ENCODE results near the gene SMPD1. TPM values are rescaled to one million over a fixed set of nuclear protein-coding genes. Genes with fewer than 3 reads are reported as not detected.
A peak's percentile ranks its signal among the peaks of the same experiment; 100 is the strongest.

SMPD1 gene
- polyA plus RNA-seq, 5 donors: 18.7 to 28.7 (median 22.0) TPM

- DNase-seq: no peak
These were observed 21.3 kb downstream of the SMPD1 start for GRCh38 chr11:6411594-6412031.

GRCh38 chr11:6413791-6414201, 23.5 kb downstream of the SMPD1 start:
- DNase-seq: no peak

DNA sequence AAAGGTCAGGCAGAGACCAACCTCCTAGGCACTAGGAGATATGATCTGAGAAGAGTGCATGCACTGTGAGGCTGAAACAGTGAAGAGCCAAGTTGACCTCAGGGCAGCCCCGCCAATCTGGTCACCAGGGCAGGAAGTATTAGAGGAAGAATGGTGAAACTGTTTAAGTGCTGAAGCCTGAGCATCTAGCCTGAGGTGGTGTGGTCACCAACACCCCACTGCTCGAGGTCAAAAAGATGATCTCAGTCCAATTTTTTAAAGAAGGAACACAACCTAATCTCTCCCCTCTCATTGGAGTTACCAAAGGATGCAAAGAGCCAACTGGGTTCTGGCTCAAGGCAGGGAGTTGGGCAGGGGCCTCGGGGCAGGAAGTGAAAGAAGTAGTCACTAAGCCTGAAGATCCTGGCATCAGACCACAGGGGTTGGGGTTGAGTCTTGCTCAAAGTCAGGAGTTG, 24.6 kb downstream of the SMPD1 start:
- DNase-seq: no peak

DNA sequence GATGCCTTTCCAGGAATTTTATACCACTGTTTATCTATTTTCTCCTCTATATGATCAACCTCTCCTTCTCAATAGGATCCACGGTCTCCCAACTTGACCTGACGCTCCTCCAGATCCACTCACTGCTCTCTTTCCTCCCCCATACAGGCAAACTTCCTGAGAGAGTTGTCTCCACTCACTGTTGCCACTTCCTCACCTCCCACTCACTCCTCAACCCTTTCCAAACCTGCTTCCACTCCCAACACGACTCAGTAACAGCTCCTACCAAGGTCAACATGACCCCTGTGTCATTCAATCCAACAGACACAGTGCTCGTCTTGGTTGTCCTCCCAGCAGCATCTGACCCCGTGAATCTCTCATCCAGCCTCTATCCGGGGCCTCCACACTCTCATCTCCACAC, 25.5 kb downstream of the SMPD1 start:
- no peak for DNase-seq

DNA sequence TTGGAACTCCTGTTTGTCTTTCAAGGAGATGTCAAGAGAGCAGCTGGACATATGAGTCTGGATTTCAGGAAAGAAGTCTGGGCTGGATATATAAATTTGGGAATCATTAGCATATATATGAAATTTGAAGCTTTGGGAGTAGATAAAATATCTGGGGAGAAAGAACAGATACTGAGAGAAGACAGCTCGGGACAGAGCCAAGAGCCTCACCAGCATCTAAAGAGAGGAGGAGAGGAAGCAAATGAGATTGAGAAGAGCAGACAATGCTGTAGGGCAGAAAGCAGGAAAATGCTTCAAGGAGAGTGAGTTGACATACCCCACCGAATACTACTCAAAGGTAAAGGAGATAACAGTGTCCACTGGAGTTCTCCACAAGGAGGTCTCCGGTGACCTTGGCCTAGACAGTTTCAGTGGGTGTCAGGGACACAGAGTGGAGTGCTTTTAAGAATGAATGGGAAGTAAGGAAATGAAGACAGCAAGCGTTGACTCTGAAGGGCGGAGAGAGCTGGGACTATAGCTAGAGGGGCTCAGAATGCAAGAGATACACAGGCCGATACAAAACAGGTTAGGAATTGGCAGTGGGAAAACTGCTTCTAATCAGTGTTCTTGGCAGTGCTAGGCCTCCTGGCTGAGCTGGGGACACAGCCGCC, 27.8 kb downstream of the SMPD1 start:
- DNase-seq: no peak

DNA sequence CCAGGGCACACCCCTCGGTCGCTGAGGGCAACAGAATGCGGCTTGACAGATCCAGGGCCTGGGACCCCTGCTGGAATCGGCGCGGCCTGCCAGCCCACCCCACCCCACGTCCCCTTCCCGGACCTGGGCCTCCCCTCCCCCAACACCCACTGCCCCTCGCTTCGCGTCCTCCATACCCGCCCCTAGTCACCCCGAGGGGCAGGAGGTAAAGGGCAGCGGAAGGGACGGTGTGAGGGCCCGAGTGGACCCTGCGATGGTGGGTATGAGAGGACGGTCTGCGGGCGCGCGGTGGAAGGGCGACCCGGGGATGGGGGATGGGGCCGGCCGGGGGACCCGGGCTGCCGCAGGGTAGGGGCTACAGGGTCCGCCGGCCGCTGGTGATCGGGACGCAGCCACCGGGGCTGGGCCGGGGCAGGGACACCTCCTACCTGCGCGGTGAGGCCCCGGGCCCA, 28.3 kb downstream of the SMPD1 start:
- peak in 1 of 2 donors; percentile 12 for DNase-seq

GRCh38 chr11:6419009-6419631, 28.8 kb downstream of the SMPD1 start, which contains the start of gene APBB1:
Gene APBB1, minus strand, starts transcription at chr11:6419094. Its CDS starts 7,747 bp downstream, at chr11:6411347.
- peak; percentile 76 to 77 for DNase-seq

DNA sequence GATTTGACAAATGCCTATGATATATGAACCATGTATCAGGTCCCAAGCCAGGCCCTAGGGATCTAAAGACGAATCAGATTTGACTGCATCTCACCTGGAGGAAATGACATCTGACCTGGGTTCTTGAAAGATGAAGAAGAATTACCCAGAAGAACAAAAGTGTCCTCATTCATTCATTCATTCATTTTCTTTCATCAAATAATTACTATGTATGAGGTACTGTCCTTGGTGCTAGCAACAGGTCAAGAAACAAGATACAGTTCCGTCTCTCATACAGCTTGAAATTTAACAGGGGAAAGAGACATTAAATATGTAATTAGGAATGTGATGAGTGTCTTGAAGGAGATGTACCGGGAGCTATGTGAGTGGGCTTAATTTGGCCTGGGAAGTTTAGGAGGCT, 30.4 kb downstream of the SMPD1 start:
- DNase-seq: no peak

GRCh38 chr11:6427516-6427915, 37.2 kb downstream of the SMPD1 start:
- no peak for DNase-seq

DNA sequence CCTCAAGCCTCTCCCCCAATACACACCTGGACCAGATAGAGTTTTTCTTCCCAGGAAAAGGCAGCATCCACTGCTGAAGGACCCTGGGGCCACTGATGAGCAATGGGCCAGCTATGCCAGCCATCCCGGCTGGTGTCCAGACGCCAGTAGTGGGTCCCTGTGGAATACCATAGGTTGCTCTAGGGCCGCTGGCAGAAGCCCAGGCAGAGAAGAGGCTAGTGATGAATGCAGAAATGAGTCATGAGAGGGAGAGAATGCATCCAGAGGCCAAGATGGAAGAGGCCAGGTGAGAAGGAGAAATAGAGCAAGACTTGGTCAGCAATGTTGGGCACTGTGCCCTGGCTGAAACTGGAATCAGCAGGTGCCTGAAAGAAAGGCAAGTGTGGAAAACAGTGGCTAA, 41.6 kb downstream of the SMPD1 start:
- no peak for DNase-seq

- no peak for DNase-seq
These were observed 43.9 kb downstream of the SMPD1 start for GRCh38 chr11:6433998-6434660.

GRCh38 chr11:6437423-6437822, 47.1 kb downstream of the SMPD1 start:
- DNase-seq: no peak

DNA sequence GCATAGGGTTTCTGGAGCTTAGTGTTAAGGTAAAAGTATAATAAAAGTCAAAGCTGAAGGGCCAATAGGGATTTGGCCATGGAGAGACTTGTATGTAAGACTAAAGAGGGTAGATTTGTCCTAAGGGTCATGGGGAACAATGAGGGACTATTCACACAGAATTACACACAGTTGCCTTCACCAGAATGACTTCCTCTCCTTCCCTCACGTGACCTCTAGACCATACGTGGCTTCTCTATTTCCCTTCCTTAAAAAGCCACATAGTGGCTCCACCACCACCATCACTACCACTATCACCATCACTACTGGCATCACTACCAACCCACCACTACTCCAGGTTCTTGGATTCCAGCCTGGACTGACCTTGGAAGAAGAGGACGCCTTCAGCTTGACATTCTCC, 47.7 kb downstream of the SMPD1 start:
- DNase-seq: no peak

DNA sequence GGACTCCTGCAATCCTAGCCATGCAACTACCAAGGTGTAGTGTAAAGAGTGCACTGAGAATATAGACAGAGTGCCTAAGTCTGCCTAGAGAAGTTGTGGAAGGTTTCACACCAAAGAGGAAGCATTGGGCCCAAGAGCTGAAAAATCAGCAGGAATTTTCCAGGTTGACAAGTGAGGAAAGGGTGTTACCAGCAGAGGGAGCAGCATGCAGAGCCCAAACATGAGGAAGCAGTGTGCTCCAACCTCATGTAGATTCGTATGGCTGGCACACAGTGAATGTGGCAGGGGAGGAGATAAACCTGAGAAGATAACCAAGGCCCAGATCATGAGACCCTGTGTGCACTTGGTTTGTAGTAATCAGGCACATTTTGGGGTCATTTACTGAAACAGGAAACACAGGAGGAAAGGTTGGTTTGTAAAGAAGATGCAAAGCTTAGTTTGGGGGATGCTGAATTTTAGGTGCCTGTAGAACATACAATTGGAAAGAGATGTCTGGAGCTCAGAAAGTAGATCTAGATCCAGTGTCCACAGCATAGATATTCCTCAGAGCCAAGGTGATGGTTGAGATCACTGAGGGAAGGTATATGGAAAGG, 48.8 kb downstream of the SMPD1 start:
- peak; percentile 11 to 23 for DNase-seq

- DNase-seq: no peak
These were observed 50.7 kb downstream of the SMPD1 start, which contains the start of gene HPX for GRCh38 chr11:6440906-6441358. Gene HPX, minus strand, starts transcription at chr11:6440987. Its CDS starts 24 bp downstream, at chr11:6440963.

- DNase-seq: no peak
These were observed 52.2 kb downstream of the SMPD1 start for GRCh38 chr11:6442441-6442840.

DNA sequence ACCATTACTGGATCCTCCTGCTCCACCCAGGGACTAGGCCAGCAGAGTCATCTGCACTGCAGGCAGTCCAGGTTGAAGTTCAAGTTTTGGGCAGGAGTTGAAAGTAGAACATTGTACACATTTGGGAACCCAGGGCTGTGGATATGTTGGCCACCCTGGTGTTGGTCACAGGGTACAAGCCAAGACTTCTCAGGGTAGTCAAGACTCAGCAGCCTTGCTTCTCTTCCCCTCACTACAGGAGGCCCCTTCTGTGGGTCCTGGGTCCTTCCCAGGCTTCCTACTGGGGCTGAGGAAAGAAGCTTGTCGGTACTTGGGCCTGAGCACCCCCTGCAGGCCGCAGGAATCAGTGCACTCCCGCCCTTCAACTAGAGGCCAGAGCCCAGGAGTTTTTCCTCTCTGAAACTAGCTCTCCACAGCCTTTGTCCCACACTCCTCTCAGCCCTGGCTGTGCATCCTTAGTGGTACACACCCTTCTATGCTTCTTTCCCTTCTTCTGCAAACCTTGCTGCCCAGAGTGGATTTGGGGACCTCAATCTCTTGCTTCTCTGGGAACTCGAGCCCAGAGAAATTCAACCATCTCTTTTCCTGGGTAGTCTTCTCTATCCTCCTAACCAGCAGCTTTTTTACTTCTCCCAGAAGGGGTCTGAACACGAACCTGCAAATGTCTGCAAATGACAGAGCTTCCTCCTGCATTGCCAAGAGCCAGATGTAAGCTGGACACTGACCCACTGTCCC, 53.2 kb downstream of the SMPD1 start:
- peak; percentile 19 to 22 for DNase-seq
